Caco-2 (cell line): ENCODE results near the gene DNAJC24. TPM values are rescaled to one million over a fixed set of nuclear protein-coding genes. Genes with fewer than 3 reads are reported as not detected.

ENCODE experiments used
- BruUV-seq: library from RNA; stranded (reverse); fragments of 400-500 nt; replicated peaks from 2 replicates; lab custom pipeline; 2021; lab: Mats Ljungman, UMichigan
- CTCF ChIA-PET: fragments of 300-600 bp; sonication (Branson Sonifier 250); formaldehyde crosslinking; loops from one replicate; lab custom pipeline; 2022; ENCODE audit warnings: antibody characterized with exemption; lab: Charles Lee
- POLR2A ChIA-PET: fragments of 300-600 bp; sonication (Branson Sonifier 250); formaldehyde crosslinking; loops from one replicate; lab custom pipeline; 2022; ENCODE audit warnings: antibody characterized with exemption; lab: Charles Lee
- DNase-seq, 2 experiments: peaks; one replicate each; pipeline versions ENCODE4 v3.0.0 to v3.0.0-alpha.2; 2020 to 2022
- H3K27me3 ChIP-seq: replicated peaks from 2 replicates; pipeline ENCODE4 v1.6.0; 2011; ENCODE audit warnings: low read length; ENCODE audit not compliant: control insufficient read depth, insufficient read depth
- H3K36me3 ChIP-seq: 2 replicates; pipeline ENCODE4 v1.5.1; 2011; ENCODE audit warnings: low read length; ENCODE audit not compliant: control insufficient read depth, insufficient read depth
- H3K4me1 ChIP-seq: fragments of 250-450 bp; sonication (Bioruptor Pico); 2 replicates; pipeline ENCODE4 v1.5.1; 2020; ENCODE audit warnings: mild to moderate bottlenecking
- H3K4me3 ChIP-seq: 2 replicates; pipeline ENCODE4 v1.5.1; 2011; ENCODE audit warnings: low read depth, mild to moderate bottlenecking, control low read depth, low read length
- H3K9me3 ChIP-seq: fragments of 250-450 bp; sonication (Bioruptor Pico); 2 replicates; pipeline ENCODE4 v1.5.1; 2020; ENCODE audit warnings: mild to moderate bottlenecking, moderate library complexity
- H3K27ac Mint-ChIP-seq: one replicate; pipeline ENCODE4 v1.8.0; 2022; ENCODE audit warnings: mixed read lengths; ENCODE audit not compliant: unreplicated experiment
- H3K27me3 Mint-ChIP-seq: one replicate; pipeline ENCODE4 v1.8.0; 2022; ENCODE audit warnings: mixed read lengths; ENCODE audit not compliant: insufficient read depth, unreplicated experiment
- H3K36me3 Mint-ChIP-seq: one replicate; pipeline ENCODE4 v1.8.0; 2022; ENCODE audit warnings: mild to moderate bottlenecking, mixed read lengths; ENCODE audit not compliant: insufficient read depth, unreplicated experiment
- H3K4me1 Mint-ChIP-seq: one replicate; pipeline ENCODE4 v1.8.0; 2022; ENCODE audit warnings: low read depth, mixed read lengths; ENCODE audit not compliant: unreplicated experiment
- H3K4me3 Mint-ChIP-seq: one replicate; pipeline ENCODE4 v1.8.0; 2022; ENCODE audit warnings: mild to moderate bottlenecking, moderate library complexity, mixed read lengths; ENCODE audit not compliant: unreplicated experiment
- H3K9me3 Mint-ChIP-seq: one replicate; pipeline ENCODE4 v1.8.0; 2022; ENCODE audit warnings: mixed read lengths; ENCODE audit not compliant: unreplicated experiment
- intact Hi-C: fragments of 100-400 bp; cut with micrococcal nuclease; formaldehyde crosslinking; loops from one replicate; pipeline ENCODE4 v1.10.0; 2022; ENCODE audit not compliant: unreplicated experiment
- total RNA-seq: library from RNA; stranded (reverse); gene quantifications from 2 replicates; pipeline ENCODE4 v1.2.3, GENCODE V29; 2022
- TF ChIP-seq, protein P1 (sequence below), 2 experiments: fragments of 200-600 bp in 1 of 2; IDR thresholded peaks; 1 replicate in 1 of 2; 2 replicates in 1 of 2; pipeline versions ENCODE4 v1.5.1 to v1.8.0; 2011 to 2022; ENCODE audit warnings: antibody characterized with exemption in 1 of 2, control low read depth in 1 of 2, inconsistent platforms in 1 of 2, low read depth in 1 of 2, low read length in 1 of 2, mild to moderate bottlenecking in 1 of 2, moderate library complexity in 1 of 2; ENCODE audit not compliant: insufficient read depth in 1 of 2, severe bottlenecking in 1 of 2, unreplicated experiment in 1 of 2

The DNAJC24 gene
- total RNA-seq, 1 experiment from 2014 or later: 14.8 TPM

DNA sequence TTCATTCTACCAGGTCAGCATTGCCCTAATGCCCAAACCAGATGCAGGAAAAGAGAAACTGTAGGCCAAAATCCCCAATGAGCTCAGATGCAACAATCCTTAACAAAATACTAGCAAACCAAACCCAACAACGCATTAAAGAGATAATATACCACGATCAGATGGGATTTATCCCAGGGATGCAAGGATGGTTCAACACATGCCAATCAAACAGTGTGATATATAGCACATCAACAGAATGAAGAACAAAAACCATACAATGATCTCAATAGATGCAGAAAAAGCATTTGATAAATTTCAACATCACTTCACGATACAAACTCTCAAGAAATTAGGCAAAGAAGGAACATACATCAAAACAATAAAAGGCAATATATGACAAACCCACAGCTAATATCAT lies 94.8 kb downstream of the DNAJC24 start:
- BruUV-seq: no TSS peak
- Mint-ChIP-seq H3K36me3 (peaks cover 16% of the 10 kb centered on the region), H3K4me3 (no peak overlapping the region), H3K9me3 (peaks cover 26% of the 10 kb centered on the region), H3K4me1 (no peaks in the 10 kb centered on the region), H3K27me3 (no peaks in the 10 kb centered on the region), H3K27ac (no peak overlapping the region)
- Histone ChIP-seq H3K36me3 (no peaks in the 10 kb centered on the region; the same call in 1 of the 2 replicates), H3K9me3 (peaks cover 14% of the 10 kb centered on the region), H3K4me3 (no peak overlapping the region), H3K4me1 (no peaks in the 10 kb centered on the region), H3K27me3 (no peaks in the 10 kb centered on the region)
- TF ChIP-seq, protein P1, sequence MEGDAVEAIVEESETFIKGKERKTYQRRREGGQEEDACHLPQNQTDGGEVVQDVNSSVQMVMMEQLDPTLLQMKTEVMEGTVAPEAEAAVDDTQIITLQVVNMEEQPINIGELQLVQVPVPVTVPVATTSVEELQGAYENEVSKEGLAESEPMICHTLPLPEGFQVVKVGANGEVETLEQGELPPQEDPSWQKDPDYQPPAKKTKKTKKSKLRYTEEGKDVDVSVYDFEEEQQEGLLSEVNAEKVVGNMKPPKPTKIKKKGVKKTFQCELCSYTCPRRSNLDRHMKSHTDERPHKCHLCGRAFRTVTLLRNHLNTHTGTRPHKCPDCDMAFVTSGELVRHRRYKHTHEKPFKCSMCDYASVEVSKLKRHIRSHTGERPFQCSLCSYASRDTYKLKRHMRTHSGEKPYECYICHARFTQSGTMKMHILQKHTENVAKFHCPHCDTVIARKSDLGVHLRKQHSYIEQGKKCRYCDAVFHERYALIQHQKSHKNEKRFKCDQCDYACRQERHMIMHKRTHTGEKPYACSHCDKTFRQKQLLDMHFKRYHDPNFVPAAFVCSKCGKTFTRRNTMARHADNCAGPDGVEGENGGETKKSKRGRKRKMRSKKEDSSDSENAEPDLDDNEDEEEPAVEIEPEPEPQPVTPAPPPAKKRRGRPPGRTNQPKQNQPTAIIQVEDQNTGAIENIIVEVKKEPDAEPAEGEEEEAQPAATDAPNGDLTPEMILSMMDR (IDR thresholded peaks at IDR 0.05; ENCODE audit: insufficient read depth in 1 of 2, low read depth in 1 of 2, low read length in 1 of 2, severe bottlenecking in 1 of 2, unreplicated experiment in 1 of 2): no peak
- CTCF ChIA-PET: no interaction called here
- POLR2A ChIA-PET: no interaction called here
- intact Hi-C loops: no loop called here
- no peak for DNase-seq

DNA sequence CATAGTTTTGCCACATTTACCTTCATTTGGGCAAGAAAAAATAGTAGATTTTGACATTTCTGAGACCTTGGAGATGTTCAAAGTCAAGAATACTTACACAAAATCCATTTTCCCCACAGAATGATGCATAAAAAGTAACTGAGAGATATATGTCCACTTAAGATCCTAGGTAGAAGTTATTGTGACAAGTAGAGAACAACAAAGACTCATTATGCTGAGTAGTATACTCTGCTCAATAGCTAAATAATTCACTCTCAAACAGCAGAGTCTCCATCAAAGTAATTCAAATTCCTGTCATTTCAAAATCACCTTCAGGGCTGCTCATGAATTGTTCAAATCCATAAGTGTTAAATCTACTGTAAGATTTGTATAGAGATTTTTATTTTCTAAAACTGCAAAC lies 104.4 kb downstream of the DNAJC24 start:
- no peak overlapping the region for H3K4me3 ChIP-seq
- intact Hi-C loops: no loop called here
- H3K27me3 ChIP-seq: no peaks in the 10 kb centered on the region
- Mint-ChIP-seq H3K4me1 (no peaks in the 10 kb centered on the region), H3K9me3 (no peaks in the 10 kb centered on the region), H3K27me3 (no peaks in the 10 kb centered on the region), H3K36me3 (peaks cover 6% of the 10 kb centered on the region), H3K4me3 (no peak overlapping the region), H3K27ac (no peak overlapping the region)
- no peaks in the 10 kb centered on the region for H3K4me1 ChIP-seq
- POLR2A ChIA-PET: no interaction called here
- BruUV-seq: no TSS peak
- no peaks in the 10 kb centered on the region for H3K36me3 ChIP-seq
- TF ChIP-seq, protein P1 (IDR thresholded peaks at IDR 0.05; ENCODE audit: insufficient read depth in 1 of 2, low read depth in 1 of 2, low read length in 1 of 2, severe bottlenecking in 1 of 2, unreplicated experiment in 1 of 2): no peak
- CTCF ChIA-PET: no interaction called here
- DNase-seq: no peak
- no peaks in the 10 kb centered on the region for H3K9me3 ChIP-seq

DNA sequence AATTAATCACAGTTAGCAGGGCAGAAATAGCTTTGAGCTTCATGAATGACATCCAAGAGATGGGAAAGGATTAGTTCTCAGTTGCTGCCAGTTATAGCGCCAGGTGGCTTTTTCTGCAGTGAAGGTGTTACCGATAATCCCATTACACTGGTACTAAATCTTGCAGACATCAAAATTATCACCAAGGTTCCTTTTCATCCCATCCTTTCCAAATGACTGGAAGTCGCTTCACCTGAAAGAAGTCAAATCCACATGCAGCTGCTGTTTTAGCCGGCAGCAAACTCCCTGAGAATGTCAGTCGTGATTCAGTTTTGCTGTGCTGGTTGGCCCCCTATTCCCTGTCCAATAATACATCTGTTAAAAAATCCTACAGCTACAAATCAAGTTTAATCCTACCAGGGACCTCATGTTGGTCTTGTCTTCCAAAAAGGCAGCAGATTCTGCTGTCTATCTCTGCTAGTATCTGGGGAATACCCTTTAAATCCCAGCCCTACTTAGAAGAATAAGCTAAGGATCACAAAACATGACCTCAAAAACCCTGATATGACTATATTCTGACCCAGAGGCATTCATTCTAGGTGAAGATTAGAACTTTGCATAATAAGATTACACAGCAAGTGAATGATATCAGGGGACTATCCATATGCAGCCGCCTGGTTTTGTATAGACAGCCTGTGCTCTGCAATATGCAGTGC lies 108.0 kb downstream of the DNAJC24 start:
- Mint-ChIP-seq H3K4me1 (no peaks in the 10 kb centered on the region), H3K27ac (no peak overlapping the region), H3K27me3 (no peaks in the 10 kb centered on the region), H3K4me3 (no peak overlapping the region), H3K9me3 (no peaks in the 10 kb centered on the region), H3K36me3 (peaks cover 6% of the 10 kb centered on the region)
- no TSS peak for BruUV-seq
- no peaks in the 10 kb centered on the region for H3K27me3 ChIP-seq
- no peaks in the 10 kb centered on the region for H3K9me3 ChIP-seq
- no peak overlapping the region for H3K4me3 ChIP-seq
- intact Hi-C loops: no loop called here
- no peaks in the 10 kb centered on the region for H3K36me3 ChIP-seq
- CTCF ChIA-PET: no interaction called here
- no peak for DNase-seq
- POLR2A ChIA-PET: interaction anchor here (0.6 kb wide), 1 partner anchor 899 kb away, joined by 3 read pairs; no protein-coding TSS in a partner anchor
- TF ChIP-seq, protein P1 (IDR thresholded peaks at IDR 0.05; ENCODE audit: insufficient read depth in 1 of 2, low read depth in 1 of 2, low read length in 1 of 2, severe bottlenecking in 1 of 2, unreplicated experiment in 1 of 2): no peak
- H3K4me1 ChIP-seq: no peaks in the 10 kb centered on the region
